Measurements from ENCODE around the gene DMAC1. TPM values are rescaled to one million over a fixed set of nuclear protein-coding genes. Genes with fewer than 3 reads are reported as not detected.

DMAC1 gene
- total and polyA plus RNA-seq, 2 experiments from 2014 or later = 33.9 to 162 TPM

GRCh38 chr9:7834531-7834930, 35.0 kb upstream of the DMAC1 start:
- H3K4me3 ChIP-seq = no peak overlapping the region
- DNase-seq (ENCODE audit: low read depth in 1 of 2, low spot score in 1 of 2) = no peak
- H3K27me3 ChIP-seq = no peaks in the 10 kb centered on the region
- no peaks in the 10 kb centered on the region for H3K4me1 ChIP-seq (ENCODE audit: low read depth)
- no peaks in the 10 kb centered on the region for H3K9me3 ChIP-seq (ENCODE audit: low read depth)
- TF ChIP-seq CTCF (IDR thresholded peaks at IDR 0.05; ENCODE audit: low read depth, low read length) = no peak
- no peaks in the 10 kb centered on the region for H3K36me3 ChIP-seq
- H3K27ac ChIP-seq = no peak overlapping the region

GRCh38 chr9:7828334-7828733, 28.8 kb upstream of the DMAC1 start:
- H3K27me3 ChIP-seq = no peaks in the 10 kb centered on the region
- no peak for TF ChIP-seq CTCF (IDR thresholded peaks at IDR 0.05; ENCODE audit: low read depth, low read length)
- DNase-seq (ENCODE audit: low read depth in 1 of 2, low spot score in 1 of 2) = no peak

GRCh38 chr9:7827792-7828191, 28.2 kb upstream of the DMAC1 start:
- Histone ChIP-seq H3K4me1 (ENCODE audit: low read depth) (no peaks in the 10 kb centered on the region), H3K36me3 (no peaks in the 10 kb centered on the region), H3K9me3 (ENCODE audit: low read depth) (no peaks in the 10 kb centered on the region), H3K27me3 (no peaks in the 10 kb centered on the region), H3K27ac (no peak overlapping the region), H3K4me3 (no peak overlapping the region)
- TF ChIP-seq CTCF (IDR thresholded peaks at IDR 0.05; ENCODE audit: low read depth, low read length) = no peak
- peak in 1 of 2 donors; percentile 6 for DNase-seq (ENCODE audit: low read depth in 1 of 2, low spot score in 1 of 2)

More at GRCh38 chr9:7828334-7828733, 28.8 kb upstream of the DMAC1 start:
- Histone ChIP-seq H3K9me3 (ENCODE audit: low read depth) (no peaks in the 10 kb centered on the region), H3K36me3 (no peaks in the 10 kb centered on the region), H3K27ac (no peak overlapping the region), H3K4me3 (no peak overlapping the region), H3K4me1 (ENCODE audit: low read depth) (no peaks in the 10 kb centered on the region)

- H3K36me3 ChIP-seq = no peaks in the 10 kb centered on the region
- DNase-seq (ENCODE audit: low read depth in 1 of 2, low spot score in 1 of 2) = no peak
Observed at GRCh38 chr9:7827056-7827455, 27.5 kb upstream of the DMAC1 start.

GRCh38 chr9:7823651-7824050, 24.1 kb upstream of the DMAC1 start:
- H3K27ac ChIP-seq = no peak overlapping the region
- no peaks in the 10 kb centered on the region for H3K27me3 ChIP-seq
- DNase-seq (ENCODE audit: low read depth in 1 of 2, low spot score in 1 of 2) = no peak
- TF ChIP-seq CTCF (IDR thresholded peaks at IDR 0.05; ENCODE audit: low read depth, low read length) = no peak
- no peaks in the 10 kb centered on the region for H3K9me3 ChIP-seq (ENCODE audit: low read depth)
- H3K4me3 ChIP-seq = no peak overlapping the region
- no peaks in the 10 kb centered on the region for H3K36me3 ChIP-seq
- no peaks in the 10 kb centered on the region for H3K4me1 ChIP-seq (ENCODE audit: low read depth)

More at GRCh38 chr9:7827056-7827455, 27.5 kb upstream of the DMAC1 start:
- H3K27ac ChIP-seq = no peak overlapping the region
- no peak for TF ChIP-seq CTCF (IDR thresholded peaks at IDR 0.05; ENCODE audit: low read depth, low read length)
- no peaks in the 10 kb centered on the region for H3K27me3 ChIP-seq
- no peak overlapping the region for H3K4me3 ChIP-seq
- no peaks in the 10 kb centered on the region for H3K9me3 ChIP-seq (ENCODE audit: low read depth)
- no peaks in the 10 kb centered on the region for H3K4me1 ChIP-seq (ENCODE audit: low read depth)

GRCh38 chr9:7819984-7820383, 20.4 kb upstream of the DMAC1 start:
- Histone ChIP-seq H3K27me3 (no peaks in the 10 kb centered on the region), H3K4me1 (ENCODE audit: low read depth) (no peaks in the 10 kb centered on the region), H3K4me3 (no peak overlapping the region), H3K9me3 (ENCODE audit: low read depth) (no peaks in the 10 kb centered on the region), H3K36me3 (no peaks in the 10 kb centered on the region), H3K27ac (no peak overlapping the region)
- no peak for DNase-seq (ENCODE audit: low read depth in 1 of 2, low spot score in 1 of 2)
- no peak for TF ChIP-seq CTCF (IDR thresholded peaks at IDR 0.05; ENCODE audit: low read depth, low read length)

Measured in cardiac muscle cell (in vitro differentiated cells and primary cell).